M059J (cell line): ENCODE results near the gene CDR2. TPM values are rescaled to one million over a fixed set of nuclear protein-coding genes. Genes with fewer than 3 reads are reported as not detected.
A peak's percentile ranks its signal among the peaks of the same experiment; 100 is the strongest.
"Not testable (repeated sequence)": the region's sequence is repeated elsewhere in the genome, so short reads cannot be mapped to it uniquely, and the experiment has no call there.

Experiments used
- DNase-seq: peaks from one replicate; pipeline ENCODE4 v3.0.0-alpha.2; 2012; ENCODE audit warnings: low read depth
- total RNA-seq: library from RNA; depleted of rRNA; stranded (reverse); fragments of >200 nt; shearing (Covaris generic); gene quantifications from 2 replicates; pipeline ENCODE4 v1.2.3, GENCODE V29; 2014; rRNA removed

CDR2 gene
- total RNA-seq, 1 experiment from 2014 or later, result 51.1 TPM

DNA sequence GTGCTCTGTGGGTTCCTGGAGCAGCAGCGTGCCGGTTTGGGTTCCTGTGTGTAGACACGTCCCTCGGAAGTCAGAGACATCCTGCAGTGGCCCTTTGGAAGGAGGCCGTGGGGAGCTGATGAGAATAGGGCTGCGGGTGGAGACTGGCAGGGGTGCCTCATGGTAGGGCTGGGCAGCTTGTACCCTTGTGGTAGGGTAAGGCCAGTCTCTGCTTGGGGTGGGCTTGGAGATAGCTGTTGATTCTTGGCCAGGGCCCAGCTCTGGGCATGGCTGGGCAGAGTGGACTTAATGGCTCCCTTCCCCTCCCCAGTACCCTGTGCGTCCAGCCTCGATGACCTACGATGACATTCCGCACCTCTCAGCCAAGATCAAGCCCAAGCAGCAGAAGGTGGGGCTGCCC, 66.6 kb downstream of the CDR2 start:
- DNase-seq, result no peak

DNA sequence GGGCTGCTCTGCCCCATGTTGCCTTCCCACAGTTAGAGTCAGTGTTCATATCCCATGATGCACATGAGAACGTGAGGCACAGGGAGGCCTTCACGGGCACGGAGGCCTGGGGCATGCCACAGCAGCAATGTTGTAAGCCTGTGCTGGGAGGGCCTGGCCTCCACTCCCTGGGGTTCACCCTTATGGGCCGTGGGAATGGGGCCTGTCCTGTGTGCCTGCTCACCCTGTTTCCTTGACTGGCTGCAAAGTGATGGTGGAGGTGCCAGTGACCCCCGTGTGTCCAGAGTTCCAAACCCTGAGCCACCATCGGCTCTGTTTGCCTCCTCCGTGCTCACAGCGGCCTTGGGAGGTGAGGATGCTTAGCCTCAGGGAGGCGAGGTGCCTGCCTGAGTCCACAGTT, 67.6 kb downstream of the CDR2 start:
- DNase-seq, result no peak

DNA sequence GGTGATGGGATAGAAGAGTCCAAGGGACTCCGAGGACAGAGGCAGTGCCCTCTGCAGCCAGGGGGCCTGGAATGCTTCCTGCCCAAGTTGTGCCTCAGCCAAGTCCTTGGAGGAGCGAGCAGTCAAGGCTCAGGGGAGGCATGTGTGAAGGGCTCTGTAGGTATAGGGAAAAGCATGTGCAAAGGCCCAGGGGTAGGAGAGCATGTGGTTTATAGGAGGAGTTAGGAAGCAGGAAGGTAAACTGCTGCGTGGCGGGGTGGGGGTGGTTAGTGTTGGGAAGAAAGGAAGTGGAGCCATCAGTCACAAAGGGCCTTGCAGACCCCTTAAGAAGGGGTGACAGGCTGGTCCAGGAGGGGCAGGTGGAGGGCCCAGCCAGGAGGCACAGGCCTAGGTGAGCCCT, 70.0 kb downstream of the CDR2 start:
- DNase-seq, result no peak

DNA sequence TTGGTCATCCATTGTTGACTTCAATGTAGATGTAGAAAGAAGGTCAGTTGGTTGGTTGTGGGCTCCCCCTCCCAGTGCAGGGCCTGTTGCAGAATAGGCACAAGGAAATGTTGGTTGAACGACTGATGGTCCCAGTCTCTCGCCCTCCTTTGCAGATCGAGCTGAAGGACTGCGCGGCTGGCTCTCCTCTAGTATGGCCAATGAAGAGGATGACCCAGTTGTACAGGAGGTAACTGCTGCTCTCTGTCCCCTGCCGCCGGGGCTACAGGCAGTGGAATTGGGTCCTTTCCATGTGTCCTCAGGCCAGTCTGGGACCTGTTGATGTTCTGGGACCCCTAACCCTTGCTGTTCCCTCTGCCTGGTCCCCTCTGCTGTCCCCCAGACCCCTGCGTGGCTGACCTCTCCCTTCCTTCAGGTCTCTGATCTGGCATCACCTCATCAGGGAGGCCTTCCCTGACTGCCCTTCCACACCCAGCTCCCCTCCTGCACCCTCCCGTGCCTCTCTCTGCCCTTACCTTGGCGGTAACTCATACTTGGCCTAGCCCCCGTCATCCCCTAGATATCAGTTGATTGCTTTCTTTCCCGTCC, 71.5 kb downstream of the CDR2 start:
- DNase-seq, result no peak

DNA sequence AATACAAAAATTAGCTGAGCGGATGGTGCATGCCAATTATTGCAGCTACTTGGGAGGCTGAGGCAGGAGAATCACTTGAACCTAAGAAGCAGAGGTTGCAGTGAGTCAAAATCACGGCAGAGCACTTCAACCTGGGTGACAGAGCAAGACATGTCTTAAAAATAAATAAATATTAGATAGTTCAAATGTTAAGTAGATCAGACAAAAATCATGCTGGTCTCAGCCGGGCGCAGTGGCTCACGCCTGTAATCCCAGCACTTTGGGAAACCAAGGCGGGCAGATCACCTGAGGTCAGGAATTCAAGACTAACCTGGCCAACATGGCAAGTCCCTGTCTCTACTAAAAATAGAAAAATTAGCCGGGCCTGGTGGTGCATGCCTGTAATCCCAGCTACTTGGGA, 73.0 kb downstream of the CDR2 start:
- DNase-seq, result not testable (repeated sequence)

DNA sequence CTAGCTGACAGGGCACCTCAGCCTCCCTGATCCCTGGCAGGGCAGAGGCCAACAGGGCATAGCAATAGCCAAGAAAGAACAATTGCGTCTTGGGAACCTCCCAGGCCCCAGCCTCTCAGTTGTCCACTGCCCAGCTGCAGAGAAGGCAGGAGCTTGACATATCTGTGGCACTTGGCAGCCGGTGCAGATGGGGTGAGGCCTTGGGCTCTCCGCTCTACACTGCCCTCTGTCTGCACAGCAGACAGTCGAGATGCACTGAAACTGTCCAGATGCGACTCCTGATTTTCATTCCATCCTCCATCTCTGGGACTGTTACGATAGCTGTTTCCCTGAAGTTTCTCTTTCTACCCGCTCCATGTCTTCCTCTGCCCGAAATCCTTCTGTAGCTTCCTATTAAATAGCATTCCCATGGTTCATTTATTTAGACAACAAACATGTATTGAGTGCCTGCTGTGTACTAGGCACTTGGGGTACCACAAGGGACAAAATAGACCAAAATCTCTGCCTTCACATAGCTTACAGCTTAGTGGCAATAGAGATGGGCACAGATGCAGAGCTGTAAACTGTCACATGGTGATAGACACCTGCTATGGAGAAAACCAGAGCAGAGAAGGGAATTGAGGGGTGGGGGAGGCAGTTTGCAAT, 73.9 kb downstream of the CDR2 start:
- peak; percentile 52 for DNase-seq

DNA sequence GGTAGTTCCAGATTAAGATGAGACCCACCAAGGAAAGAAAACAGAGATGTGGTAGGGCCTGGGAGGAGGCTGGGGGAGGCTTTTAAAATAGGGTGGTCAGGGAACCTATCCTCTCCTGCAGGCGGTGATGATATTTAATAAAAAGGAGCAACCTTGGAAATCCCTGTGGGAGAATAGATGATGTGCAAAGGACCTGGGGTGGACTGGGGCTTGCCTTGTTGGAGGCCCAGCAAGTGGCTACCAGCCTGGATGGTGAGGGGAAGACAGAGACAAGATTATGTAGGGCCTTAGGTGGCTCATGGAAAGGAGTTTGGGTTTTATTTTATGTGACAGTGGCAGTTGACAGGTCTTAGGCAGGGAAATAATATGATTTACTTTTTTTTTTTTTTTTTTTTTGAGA, 75.4 kb downstream of the CDR2 start:
- no peak for DNase-seq

DNA sequence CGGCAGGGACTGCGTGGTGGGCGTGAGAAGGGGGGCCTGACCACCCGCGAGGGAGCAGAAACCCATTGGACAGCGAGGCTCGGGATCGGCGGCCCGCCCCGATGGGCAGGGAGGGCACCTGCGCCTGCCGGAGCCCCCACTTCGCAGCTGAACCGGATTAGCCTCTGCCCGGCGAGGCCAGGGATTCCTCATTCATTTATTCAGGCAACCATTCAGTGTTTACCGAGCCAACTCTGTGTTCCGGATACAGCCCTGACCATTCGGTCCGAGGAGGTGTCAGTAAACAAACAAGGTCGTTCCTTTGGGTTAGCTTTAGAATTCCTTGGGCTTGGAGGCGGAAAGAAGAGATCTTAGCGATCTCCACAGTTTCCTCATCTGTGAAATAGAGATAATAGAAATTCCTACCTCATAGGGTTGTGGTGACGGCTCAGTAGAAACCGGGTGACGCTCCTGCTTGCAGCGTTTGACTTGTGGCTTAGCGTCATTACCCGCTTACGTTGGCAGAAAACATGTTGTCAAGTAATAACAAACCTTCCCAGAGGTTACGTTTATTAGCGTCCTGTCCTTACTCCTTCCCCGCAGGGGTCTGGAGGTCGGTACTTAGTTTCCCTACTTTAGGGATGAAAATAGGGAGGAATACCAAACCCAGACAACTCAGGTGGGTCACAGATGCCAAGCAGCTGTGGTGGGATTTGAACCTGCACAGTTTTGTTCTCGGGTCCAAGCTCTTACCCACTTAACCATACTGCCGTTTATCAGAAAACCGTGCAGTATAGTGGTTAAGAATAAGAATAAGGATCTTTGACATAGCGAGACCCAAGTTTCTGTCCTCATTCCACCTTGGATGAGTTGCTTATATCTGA, 76.3 kb downstream of the CDR2 start:
- peak; percentile 95 for DNase-seq

DNA sequence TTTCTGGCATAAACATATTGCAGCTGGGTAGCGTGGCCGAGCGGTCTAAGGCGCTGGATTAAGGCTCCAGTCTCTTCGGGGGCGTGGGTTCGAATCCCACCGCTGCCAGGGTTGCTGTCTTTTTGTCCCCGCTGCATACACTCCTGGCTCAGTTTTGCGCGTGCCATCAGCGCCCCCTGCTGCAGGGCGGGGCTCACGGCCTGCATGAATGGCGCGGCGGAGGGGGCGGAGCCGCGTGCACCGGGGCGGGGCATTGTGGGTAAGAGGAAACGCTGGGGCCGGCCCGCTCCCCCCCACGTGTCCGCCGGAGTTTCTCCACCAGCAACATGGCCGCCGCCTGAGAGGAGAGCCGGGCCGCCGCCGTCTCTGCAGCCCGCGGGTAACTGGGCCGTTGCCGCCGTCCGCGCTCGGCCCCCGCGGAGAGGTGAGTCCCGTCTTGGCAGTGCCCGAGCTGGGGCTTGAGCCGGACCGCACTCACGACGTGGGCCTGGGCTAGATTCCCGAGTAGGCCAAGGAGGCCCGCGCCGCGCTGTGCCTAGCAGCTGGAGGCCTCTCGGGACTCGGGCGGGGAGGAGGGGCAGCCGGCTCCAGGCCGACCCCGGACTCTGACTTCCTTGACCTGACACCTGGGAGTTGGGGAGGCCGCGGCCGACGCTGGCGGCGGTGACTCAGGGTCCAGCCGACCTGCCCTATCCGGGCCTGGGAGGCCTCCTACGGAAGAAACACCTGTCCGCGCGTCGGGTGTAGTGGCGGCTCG, 77.1 kb downstream of the CDR2 start, which contains the start of gene POLR3E:
Gene POLR3E, plus strand, starts transcription at position 296 of the 757 bp plus-strand sequence. CDS start 5,560 bp downstream, outside the sequence.
- peak; percentile 96 for DNase-seq

DNA sequence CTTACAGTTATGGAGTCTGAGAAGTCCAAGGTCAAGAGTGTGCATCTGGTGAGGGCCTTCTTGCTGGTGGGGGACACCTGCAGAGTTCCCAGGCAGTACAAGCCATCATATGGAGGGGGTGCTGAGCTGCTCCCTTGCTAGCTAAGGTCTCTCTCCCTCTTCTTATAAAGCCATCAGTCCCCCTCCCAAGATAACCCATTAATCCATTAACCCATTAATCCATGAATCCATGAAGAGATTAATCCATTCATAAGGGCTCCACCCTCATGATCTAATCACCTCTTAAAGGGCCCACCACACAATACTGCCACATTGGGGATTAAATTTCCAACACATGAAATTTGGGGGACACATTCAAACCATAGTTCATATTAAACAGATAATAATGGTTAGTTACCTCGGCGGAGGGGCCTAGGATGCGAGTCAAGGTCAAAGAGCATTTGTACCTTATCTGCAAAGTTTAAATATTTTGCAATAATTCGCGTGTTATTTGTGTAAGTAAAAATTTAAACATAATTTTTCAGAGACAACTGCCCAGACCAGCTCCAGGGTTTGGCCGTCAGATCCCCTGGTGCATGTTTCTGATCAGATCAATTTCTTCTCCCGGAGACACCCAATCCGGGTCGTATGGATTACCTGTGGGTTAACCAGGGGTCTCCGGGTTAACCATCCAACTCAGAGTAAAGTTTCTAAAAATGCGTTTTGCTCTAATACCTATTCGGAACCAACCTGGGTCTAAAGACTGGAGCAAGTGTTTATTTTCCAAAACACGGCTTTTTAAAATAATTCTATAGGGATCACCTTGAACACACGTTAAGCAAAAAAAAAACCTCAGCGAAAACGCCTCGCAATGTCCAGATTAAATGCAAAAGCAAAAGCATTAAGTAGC, 78.0 kb downstream of the CDR2 start:
- DNase-seq, result no peak

Other genes starting within 250 kb of the CDR2 start
- gene SDR42E2, start 212.1 kb downstream of the CDR2 start, total RNA-seq, result not detected in 2 replicates
- 10.4 and 19.1 TPM in 2 replicates for gene EEF2K, start 168.3 kb downstream of the CDR2 start, total RNA-seq
- 21.2 and 43.5 TPM in 2 replicates for gene POLR3E, start 77.2 kb downstream of the CDR2 start, total RNA-seq
- 5.8 and 9.3 TPM in 2 replicates for gene NPIPB5, start 136.3 kb upstream of the CDR2 start, total RNA-seq